Kidney (tissue), 14 donors: ENCODE data around the gene BSND. TPM values are rescaled to one million over a fixed set of nuclear protein-coding genes. Genes with fewer than 3 reads are reported as not detected.

Experiments used
- DNase-seq, 5 donors: peaks; one replicate each; pipeline ENCODE4 v3.0.0-alpha.2; 2013 to 2020
- FAIRE-seq: peaks from 2 replicates; lab custom pipeline; 2012; peaks lifted over from hg19 to GRCh38; lab: Jason Lieb, UNC
- H3K27ac ChIP-seq, 2 donors: one replicate each; pipeline ENCODE4 v1.7.0; 2013; ENCODE audit warnings: low read depth in 2 of 2, low read length in 2 of 2, inconsistent platforms in 1 of 2
- H3K27me3 ChIP-seq: one replicate; pipeline ENCODE4 v1.7.1; 2013; ENCODE audit warnings: low read length, inconsistent platforms; ENCODE audit not compliant: control insufficient read depth, insufficient read depth
- H3K36me3 ChIP-seq, 3 donors: one replicate each; pipeline versions ENCODE4 v1.7.0 to v1.7.1; 2013; ENCODE audit warnings: low read length in 3 of 3, control low read depth in 1 of 3, inconsistent platforms in 1 of 3; ENCODE audit not compliant: insufficient read depth in 3 of 3, control insufficient read depth in 2 of 3
- H3K4me1 ChIP-seq, 3 donors: one replicate each; pipeline versions ENCODE4 v1.7.0 to v1.7.1; 2013; ENCODE audit warnings: low read length in 3 of 3, inconsistent platforms in 1 of 3, low read depth in 1 of 3; ENCODE audit not compliant: control insufficient read depth in 2 of 3, insufficient read depth in 2 of 3
- H3K4me3 ChIP-seq, 3 donors: one replicate each; pipeline versions ENCODE4 v1.7.0 to v1.8.1; 2013; ENCODE audit warnings: low read length in 3 of 3, control low read depth in 1 of 3, inconsistent platforms in 1 of 3
- H3K9ac ChIP-seq, 3 donors: one replicate each; pipeline versions ENCODE4 v1.7.0 to v1.7.1; 2013; ENCODE audit warnings: low read length in 3 of 3, control low read depth in 1 of 3, inconsistent platforms in 1 of 3
- H3K9me3 ChIP-seq, 3 donors: one replicate each; pipeline versions ENCODE4 v1.7.0 to v1.7.1; 2013; ENCODE audit warnings: low read length in 3 of 3, control low read depth in 1 of 3, inconsistent platforms in 1 of 3; ENCODE audit not compliant: control insufficient read depth in 2 of 3, insufficient read depth in 1 of 3
- CTCF ChIP-seq: IDR thresholded peaks from 3 replicates; pipeline ENCODE4 v1.5.1; 2012; ENCODE audit warnings: mild to moderate bottlenecking, moderate library complexity, borderline replicate concordance; ENCODE audit not compliant: insufficient read depth; ENCODE audit errors: extremely low read depth
- intact Hi-C: fragments of 100-400 bp; cut with DNase I; formaldehyde crosslinking; loops from one replicate; pipeline ENCODE4 v1.11.1; 2022
- polyA plus RNA-seq: library from polyadenylated mRNA; stranded (reverse); fragments of 350-450 nt; fragmentation: Illumina TruSeq; extraction: RNeasy Lipid Tissue Mini Kit (QIAGEN cat#74804); gene quantifications from one replicate; pipeline ENCODE4 v1.2.3, GENCODE V29; 2014; ENCODE audit warnings: low read depth, low replicate concordance; ENCODE audit not compliant: insufficient read depth
- total RNA-seq: library from RNA; stranded (reverse); fragmentation: NEBNext Ultra II Directional; extraction: Animal tissue kit (Norgen Biotek cat#: 25700); gene quantifications from one replicate; pipeline ENCODE4 v1.2.1, GENCODE V29; 2021
- donor health status: control.
- donor health status: control.
- donor health status: control.
- donor health status: control.
- donor health status: control.
- donor health status: DM: yes; HTN: yes; CAD: no.
- donor health status: Normal renal cell carcinoma (clear cell type).

The BSND gene
- total and polyA plus RNA-seq, 2 donors from 2014 or later = 1.4 to 22.7 TPM

GRCh38 chr1:55052221-55053142, 53.7 kb downstream of the BSND start:
- FAIRE-seq = no peak
- Histone ChIP-seq H3K9ac (no peak overlapping the region), H3K36me3 (no peaks in the 10 kb centered on the region), H3K9me3 (no peaks in the 10 kb centered on the region), H3K27ac (no peak overlapping the region), H3K27me3 (no peaks in the 10 kb centered on the region), H3K4me3 (no peak overlapping the region), H3K4me1 (no peaks in the 10 kb centered on the region)
- TF ChIP-seq CTCF = no peak
- intact Hi-C loops = no loop called here
- DNase-seq = peak in 1 of 5 donors; percentile 33

- FAIRE-seq = no peak
- Histone ChIP-seq H3K27ac (no peak overlapping the region), H3K4me3 (no peak overlapping the region), H3K9me3 (no peaks in the 10 kb centered on the region), H3K27me3 (no peaks in the 10 kb centered on the region), H3K4me1 (no peaks in the 10 kb centered on the region), H3K9ac (no peak overlapping the region), H3K36me3 (no peaks in the 10 kb centered on the region)
- DNase-seq = peak in 1 of 5 donors; percentile 30
- TF ChIP-seq CTCF = no peak
- intact Hi-C loops = no loop called here
These were observed 54.7 kb downstream of the BSND start for GRCh38 chr1:55053265-55053954.

- peak in 1 of 5 donors; percentile 28 for DNase-seq
- Histone ChIP-seq H3K9me3 (no peaks in the 10 kb centered on the region), H3K4me1 (no peaks in the 10 kb centered on the region), H3K27me3 (no peaks in the 10 kb centered on the region), H3K36me3 (no peaks in the 10 kb centered on the region), H3K9ac (no peak overlapping the region), H3K27ac (no peak overlapping the region), H3K4me3 (no peak overlapping the region)
- no peak for TF ChIP-seq CTCF
- no peak for FAIRE-seq
- intact Hi-C loops = no loop called here
These were observed 55.7 kb downstream of the BSND start for GRCh38 chr1:55054396-55054795.
